Stimulated activated naive CD8-positive, alpha-beta T cell treated with anti-CD3 and anti-CD28 coated beads, Interleukin-15, Interleukin-2, amounts not matched to agents 100 ng/mL and 50 ng/mL, for 24 hours (primary cell): ENCODE measurements around the gene BICD1.
"Not testable (repeated sequence)": the region's sequence is repeated elsewhere in the genome, so short reads cannot be mapped to it uniquely, and the experiment has no call there.

Source experiments
- H3K27ac Mint-ChIP-seq: one replicate; pipeline ENCODE4 v1.8.0; 2021; ENCODE audit warnings: mild to moderate bottlenecking, mixed read lengths
- H3K27me3 Mint-ChIP-seq: one replicate; pipeline ENCODE4 v1.8.0; 2021; ENCODE audit warnings: mixed read lengths
- H3K36me3 Mint-ChIP-seq: one replicate; pipeline ENCODE4 v1.8.0; 2021; ENCODE audit warnings: low read depth, mixed read lengths
- H3K4me1 Mint-ChIP-seq: one replicate; pipeline ENCODE4 v1.8.0; 2021; ENCODE audit warnings: low read depth, mixed read lengths
- H3K4me3 Mint-ChIP-seq: one replicate; pipeline ENCODE4 v1.8.0; 2021; ENCODE audit warnings: mild to moderate bottlenecking, mixed read lengths
- H3K9me3 Mint-ChIP-seq: one replicate; pipeline ENCODE4 v1.8.0; 2021; ENCODE audit warnings: mixed read lengths

Gene BICD1

GRCh38 chr12:32089156-32089555, 17.5 kb upstream of the BICD1 start:
- Mint-ChIP-seq H3K4me1 (no peaks in the 10 kb centered on the region), H3K27ac (no peak overlapping the region), H3K27me3 (no peaks in the 10 kb centered on the region), H3K4me3 (no peak overlapping the region), H3K36me3 (no peaks in the 10 kb centered on the region), H3K9me3 (no peaks in the 10 kb centered on the region)

GRCh38 chr12:32089586-32089985, 17.1 kb upstream of the BICD1 start:
- H3K27me3 Mint-ChIP-seq = no peaks in the 10 kb centered on the region
- no peaks in the 10 kb centered on the region for H3K9me3 Mint-ChIP-seq
- H3K4me3 Mint-ChIP-seq = no peak overlapping the region
- no peaks in the 10 kb centered on the region for H3K4me1 Mint-ChIP-seq
- no peak overlapping the region for H3K27ac Mint-ChIP-seq
- no peaks in the 10 kb centered on the region for H3K36me3 Mint-ChIP-seq

GRCh38 chr12:32091696-32092095, 15.0 kb upstream of the BICD1 start:
- no peak overlapping the region for H3K4me3 Mint-ChIP-seq
- no peaks in the 10 kb centered on the region for H3K36me3 Mint-ChIP-seq
- H3K9me3 Mint-ChIP-seq = no peaks in the 10 kb centered on the region
- no peaks in the 10 kb centered on the region for H3K4me1 Mint-ChIP-seq
- H3K27me3 Mint-ChIP-seq = no peaks in the 10 kb centered on the region
- no peak overlapping the region for H3K27ac Mint-ChIP-seq

- H3K4me3 Mint-ChIP-seq = no peak overlapping the region
- no peaks in the 10 kb centered on the region for H3K9me3 Mint-ChIP-seq
- no peak overlapping the region for H3K27ac Mint-ChIP-seq
- H3K36me3 Mint-ChIP-seq = no peaks in the 10 kb centered on the region
- H3K4me1 Mint-ChIP-seq = no peaks in the 10 kb centered on the region
- H3K27me3 Mint-ChIP-seq = no peaks in the 10 kb centered on the region
Observed at GRCh38 chr12:32098112-32098511, 8.5 kb upstream of the BICD1 start.

GRCh38 chr12:32099275-32099674, 7.4 kb upstream of the BICD1 start:
- not testable (repeated sequence) for H3K4me1 Mint-ChIP-seq, H3K9me3 Mint-ChIP-seq, H3K36me3 Mint-ChIP-seq, H3K27ac Mint-ChIP-seq, H3K4me3 Mint-ChIP-seq, H3K27me3 Mint-ChIP-seq

GRCh38 chr12:32100361-32100760, 6.3 kb upstream of the BICD1 start:
- no peaks in the 10 kb centered on the region for H3K36me3 Mint-ChIP-seq
- H3K27me3 Mint-ChIP-seq = peaks cover under 1% of the 10 kb centered on the region

GRCh38 chr12:32100888-32101287, 5.8 kb upstream of the BICD1 start:
- Mint-ChIP-seq H3K27me3 (peaks cover 4% of the 10 kb centered on the region), H3K27ac (no peak overlapping the region), H3K9me3 (no peaks in the 10 kb centered on the region), H3K36me3 (no peaks in the 10 kb centered on the region), H3K4me1 (peaks cover 3% of the 10 kb centered on the region), H3K4me3 (no peak overlapping the region)

More at GRCh38 chr12:32100361-32100760, 6.3 kb upstream of the BICD1 start:
- H3K4me1 Mint-ChIP-seq = no peaks in the 10 kb centered on the region
- H3K9me3 Mint-ChIP-seq = no peaks in the 10 kb centered on the region
- no peak overlapping the region for H3K4me3 Mint-ChIP-seq
- H3K27ac Mint-ChIP-seq = no peak overlapping the region

- H3K4me3 Mint-ChIP-seq = no peak overlapping the region
- no peaks in the 10 kb centered on the region for H3K9me3 Mint-ChIP-seq
- peaks cover 6% of the 10 kb centered on the region for H3K4me1 Mint-ChIP-seq
- no peak overlapping the region for H3K27ac Mint-ChIP-seq
- no peaks in the 10 kb centered on the region for H3K36me3 Mint-ChIP-seq
- peaks cover 4% of the 10 kb centered on the region for H3K27me3 Mint-ChIP-seq
Observed at GRCh38 chr12:32102234-32102633, 4.4 kb upstream of the BICD1 start.

- H3K36me3 Mint-ChIP-seq = no peaks in the 10 kb centered on the region
- H3K27ac Mint-ChIP-seq = no peak overlapping the region
- H3K4me1 Mint-ChIP-seq = peaks cover 25% of the 10 kb centered on the region
- no peak overlapping the region for H3K4me3 Mint-ChIP-seq
- peaks cover 4% of the 10 kb centered on the region for H3K27me3 Mint-ChIP-seq
- H3K9me3 Mint-ChIP-seq = no peaks in the 10 kb centered on the region
Observed at GRCh38 chr12:32104572-32105355, 1.9 kb upstream of the BICD1 start.

- H3K4me1 Mint-ChIP-seq = peaks cover 30% of the 10 kb centered on the region
- peaks cover 5% of the 10 kb centered on the region for H3K36me3 Mint-ChIP-seq
- H3K27me3 Mint-ChIP-seq = peaks cover 4% of the 10 kb centered on the region
- H3K9me3 Mint-ChIP-seq = no peaks in the 10 kb centered on the region
- peak overlapping the region; percentile 78 for H3K4me3 Mint-ChIP-seq
- H3K27ac Mint-ChIP-seq = peak overlapping the region; percentile 50
Observed at GRCh38 chr12:32105986-32106516, 596 bp upstream of the BICD1 start.

- Mint-ChIP-seq H3K27me3 (peaks cover 4% of the 10 kb centered on the region), H3K4me3 (peak overlapping the region; percentile 92), H3K36me3 (peaks cover 13% of the 10 kb centered on the region), H3K27ac (peak overlapping the region; percentile 86), H3K4me1 (peaks cover 30% of the 10 kb centered on the region), H3K9me3 (no peaks in the 10 kb centered on the region)
Observed at GRCh38 chr12:32107359-32108267, 966 bp downstream of the BICD1 start.

- Mint-ChIP-seq H3K36me3 (peaks cover 17% of the 10 kb centered on the region), H3K9me3 (no peaks in the 10 kb centered on the region), H3K4me3 (peak overlapping the region; percentile 92), H3K27me3 (peaks cover 4% of the 10 kb centered on the region), H3K4me1 (peaks cover 30% of the 10 kb centered on the region), H3K27ac (no peak overlapping the region)
Observed at GRCh38 chr12:32108787-32109186, 2.1 kb downstream of the BICD1 start.

GRCh38 chr12:32110417-32110816, 3.8 kb downstream of the BICD1 start:
- no peak overlapping the region for H3K4me3 Mint-ChIP-seq
- H3K9me3 Mint-ChIP-seq = no peaks in the 10 kb centered on the region
- H3K27me3 Mint-ChIP-seq = peaks cover 3% of the 10 kb centered on the region
- H3K36me3 Mint-ChIP-seq = peaks cover 23% of the 10 kb centered on the region
- H3K27ac Mint-ChIP-seq = no peak overlapping the region
- peaks cover 34% of the 10 kb centered on the region for H3K4me1 Mint-ChIP-seq

GRCh38 chr12:32110942-32111341, 4.3 kb downstream of the BICD1 start:
- Mint-ChIP-seq H3K9me3 (no peaks in the 10 kb centered on the region), H3K36me3 (peaks cover 23% of the 10 kb centered on the region), H3K4me1 (peaks cover 36% of the 10 kb centered on the region), H3K27ac (no peak overlapping the region), H3K27me3 (no peaks in the 10 kb centered on the region), H3K4me3 (no peak overlapping the region)
